Lower leg skin (tissue), 4 donors: ENCODE data around the gene FAS. TPM values are rescaled to one million over a fixed set of nuclear protein-coding genes. Genes with fewer than 3 reads are reported as not detected.
"Not testable (repeated sequence)": the region's sequence is repeated elsewhere in the genome, so short reads cannot be mapped to it uniquely, and the experiment has no call there.

Source experiments
- DNase-seq, 2 donors: peaks; one replicate each; pipeline ENCODE4 v3.0.0-alpha.2; 2019; ENCODE audit warnings: low spot score in 2 of 2
- H3K4me3 ChIP-seq: fragments of 200-600 bp; sonication (generic); 2 replicates; pipeline ENCODE4 v1.5.1; 2017; ENCODE audit warnings: mild to moderate bottlenecking, low read depth; ENCODE audit not compliant: poor library complexity, severe bottlenecking
- CTCF ChIP-seq, 3 donors: fragments of 450-650 bp; IDR thresholded peaks; one replicate each; pipeline ENCODE4 v1.5.1; 2016; ENCODE audit warnings: antibody characterized with exemption in 3 of 3, mild to moderate bottlenecking in 3 of 3, moderate library complexity in 2 of 3
- POLR2A ChIP-seq, 2 donors: fragments of 450-650 bp; IDR thresholded peaks; one replicate each; pipeline ENCODE4 v1.6.1; 2016 to 2017; ENCODE audit warnings: antibody characterized with exemption in 2 of 2, mild to moderate bottlenecking in 1 of 2, moderate library complexity in 1 of 2
- WGBS, 2 donors: methylation state at CpG; one replicate each; pipeline ENCODE4 v1.1.5; 2018; 5-methylcytosine and 5-hydroxymethylcytosine counted together
- intact Hi-C: fragments of 100-400 bp; cut with DNase I; formaldehyde crosslinking; loops from one replicate; pipeline ENCODE4 v1.15.0; 2023; ENCODE audit warnings: low total_unique reads
- total RNA-seq, 4 donors: library from RNA; depleted of rRNA; stranded (reverse); fragments of >200 nt; gene quantifications; one replicate each; pipeline ENCODE4 v1.1.0, GENCODE V29; 2016

Gene FAS
- total RNA-seq, 4 donors from 2014 or later: 11.4 to 19.7 (median 16.3) TPM

GRCh38 chr10:89019569-89020327, 29.1 kb downstream of the FAS start:
- intact Hi-C loops: no loop called here

GRCh38 chr10:89021526-89021925, 30.9 kb downstream of the FAS start:
- DNase-seq, H3K4me3 ChIP-seq, intact Hi-C loops: not testable (repeated sequence)
- WGBS, 2 donors: 67 to 78% methylated on average over 6 of the region's 6 CpGs

More at GRCh38 chr10:89019569-89020327, 29.1 kb downstream of the FAS start:
- WGBS, 2 donors: 84 to 92% methylated on average over 2 of the region's 2 CpGs
- DNase-seq: no peak
- TF ChIP-seq CTCF (IDR thresholded peaks at IDR 0.05) (no peak), POLR2A (IDR thresholded peaks at IDR 0.05) (no peak)
- H3K4me3 ChIP-seq: no peak overlapping the region

- H3K4me3 ChIP-seq: no peak overlapping the region
- 63 to 65% methylated on average over 2 of the region's 2 CpGs for WGBS, 2 donors
- TF ChIP-seq POLR2A (IDR thresholded peaks at IDR 0.05): no peak
- TF ChIP-seq CTCF (IDR thresholded peaks at IDR 0.05): no peak
- DNase-seq: no peak
- intact Hi-C loops: no loop called here
Measured at GRCh38 chr10:89022734-89023133, 32.1 kb downstream of the FAS start.

- no peak for DNase-seq
- intact Hi-C loops: loop anchor here (5.0 kb wide), 1 partner anchor 182 kb away; the partner anchor contains the start of gene CH25H
- TF ChIP-seq CTCF (IDR thresholded peaks at IDR 0.05): no peak
- TF ChIP-seq POLR2A (IDR thresholded peaks at IDR 0.05): no peak
- 63 to 83% methylated on average over 1 of the region's 1 CpG for WGBS, 2 donors
- H3K4me3 ChIP-seq: no peak overlapping the region
Measured at GRCh38 chr10:89025453-89025852, 34.9 kb downstream of the FAS start.

GRCh38 chr10:89029181-89029580, 38.6 kb downstream of the FAS start:
- H3K4me3 ChIP-seq: no peak overlapping the region
- DNase-seq: no peak
- TF ChIP-seq POLR2A (IDR thresholded peaks at IDR 0.05): no peak
- WGBS, 2 donors: 88 to 91% methylated on average over 2 of the region's 2 CpGs
- intact Hi-C loops: loop anchor here (5.0 kb wide), 1 partner anchor 178 kb away; the partner anchor contains the start of gene CH25H

GRCh38 chr10:89029785-89030437, 39.3 kb downstream of the FAS start:
- DNase-seq: peak; percentile 78 to 95
- no peak overlapping the region for H3K4me3 ChIP-seq
- intact Hi-C loops: loop anchor here (5.0 kb wide), 1 partner anchor 177 kb away; the partner anchor contains the start of gene CH25H
- 30 to 36% methylated on average over 8 of the region's 8 CpGs for WGBS, 2 donors
- TF ChIP-seq POLR2A (IDR thresholded peaks at IDR 0.05) (no peak), CTCF (IDR thresholded peaks at IDR 0.05) (peak in 1 of 3 donors; percentile 64)
